ENCODE data around the gene MKX. TPM values are rescaled to one million over a fixed set of nuclear protein-coding genes. Genes with fewer than 3 reads are reported as not detected.

MKX gene
- total RNA-seq, 2 experiments from 2014 or later: not detected

DNA sequence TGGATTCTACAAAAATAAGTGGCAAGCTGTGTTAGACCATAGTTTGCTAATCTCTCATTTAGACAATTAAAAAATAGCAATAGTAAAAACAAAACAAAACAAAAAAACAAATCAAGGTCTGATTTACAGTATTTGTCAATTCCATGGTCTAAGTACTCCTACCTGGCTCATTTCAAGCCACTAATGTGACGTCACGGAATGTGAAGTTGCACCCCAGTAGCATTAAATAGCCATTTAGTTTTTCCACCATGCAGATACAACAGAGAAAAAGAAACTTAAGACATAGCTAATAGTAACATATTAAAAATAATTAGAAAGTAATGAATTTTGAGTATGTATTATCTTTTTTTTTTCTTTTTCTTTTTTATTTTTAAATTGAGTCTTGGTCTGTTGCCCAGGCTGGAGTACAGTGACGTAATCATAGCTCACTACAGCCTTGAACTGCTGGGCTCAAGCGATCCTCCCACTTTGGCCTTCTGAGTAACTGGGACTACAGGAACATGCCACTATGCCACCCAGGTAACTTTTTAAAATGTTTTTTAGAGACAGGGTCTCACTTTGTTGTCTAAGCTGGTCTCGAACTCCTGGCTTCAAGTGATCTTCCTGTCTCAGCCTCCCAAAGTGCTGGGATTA, 101.2 kb downstream of the MKX start:
- Histone ChIP-seq H2AFZ (ENCODE audit: low read length) (no peak overlapping the region), H3K4me1 (ENCODE audit: insufficient read depth, low read length, poor library complexity, severe bottlenecking) (no peaks in the 10 kb centered on the region), H3K4me3 (ENCODE audit: low read depth, low read length, poor library complexity, severe bottlenecking) (no peak overlapping the region), H3K79me2 (ENCODE audit: insufficient read depth, low read depth, low read length) (no peaks in the 10 kb centered on the region), H3K36me3 (ENCODE audit: insufficient read depth, low read length) (no peaks in the 10 kb centered on the region), H3K27ac (ENCODE audit: low read depth, low read length, poor library complexity, severe bottlenecking) (no peak overlapping the region), H3K9me2 (ENCODE audit: insufficient read depth, low read length) (no peaks in the 10 kb centered on the region), H3K4me2 (ENCODE audit: low read length) (no peak overlapping the region), H3K9me3 (ENCODE audit: low read length) (no peaks in the 10 kb centered on the region), H4K20me1 (ENCODE audit: insufficient read depth, low read length) (no peaks in the 10 kb centered on the region)
- ChIA-PET POLR2A (interaction anchor here (0.7 to 1.0 kb wide), 2 partner anchors 78 to 81 kb away, joined by 3 read pairs; no protein-coding TSS in a partner anchor), CTCF (ENCODE audit: unreplicated experiment) (no interaction called here)
- no peak for DNase-seq (ENCODE audit: low spot score)
- BruUV-seq (replicated peaks): no TSS peak
- intact Hi-C loops (cut with micrococcal nuclease; ENCODE audit: unreplicated experiment): no loop called here
- TF ChIP-seq, protein P1, sequence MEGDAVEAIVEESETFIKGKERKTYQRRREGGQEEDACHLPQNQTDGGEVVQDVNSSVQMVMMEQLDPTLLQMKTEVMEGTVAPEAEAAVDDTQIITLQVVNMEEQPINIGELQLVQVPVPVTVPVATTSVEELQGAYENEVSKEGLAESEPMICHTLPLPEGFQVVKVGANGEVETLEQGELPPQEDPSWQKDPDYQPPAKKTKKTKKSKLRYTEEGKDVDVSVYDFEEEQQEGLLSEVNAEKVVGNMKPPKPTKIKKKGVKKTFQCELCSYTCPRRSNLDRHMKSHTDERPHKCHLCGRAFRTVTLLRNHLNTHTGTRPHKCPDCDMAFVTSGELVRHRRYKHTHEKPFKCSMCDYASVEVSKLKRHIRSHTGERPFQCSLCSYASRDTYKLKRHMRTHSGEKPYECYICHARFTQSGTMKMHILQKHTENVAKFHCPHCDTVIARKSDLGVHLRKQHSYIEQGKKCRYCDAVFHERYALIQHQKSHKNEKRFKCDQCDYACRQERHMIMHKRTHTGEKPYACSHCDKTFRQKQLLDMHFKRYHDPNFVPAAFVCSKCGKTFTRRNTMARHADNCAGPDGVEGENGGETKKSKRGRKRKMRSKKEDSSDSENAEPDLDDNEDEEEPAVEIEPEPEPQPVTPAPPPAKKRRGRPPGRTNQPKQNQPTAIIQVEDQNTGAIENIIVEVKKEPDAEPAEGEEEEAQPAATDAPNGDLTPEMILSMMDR (conservative IDR thresholded peaks at IDR 0.05; ENCODE audit: low read length): no peak
- TF ChIP-seq EZH2phosphoT487 (IDR thresholded peaks at IDR 0.05; ENCODE audit: borderline replicate concordance, low read depth, low read length): no peak

GRCh38 chr10:27643301-27643700, 102.3 kb downstream of the MKX start:
- Histone ChIP-seq H3K27ac (ENCODE audit: low read depth, low read length, poor library complexity, severe bottlenecking) (no peak overlapping the region), H3K36me3 (ENCODE audit: insufficient read depth, low read length) (no peaks in the 10 kb centered on the region), H3K4me3 (ENCODE audit: low read depth, low read length, poor library complexity, severe bottlenecking) (no peak overlapping the region), H3K4me2 (ENCODE audit: low read length) (no peak overlapping the region), H2AFZ (ENCODE audit: low read length) (no peak overlapping the region), H3K79me2 (ENCODE audit: insufficient read depth, low read depth, low read length) (no peaks in the 10 kb centered on the region), H3K9me3 (ENCODE audit: low read length) (no peaks in the 10 kb centered on the region), H3K9me2 (ENCODE audit: insufficient read depth, low read length) (no peaks in the 10 kb centered on the region), H3K4me1 (ENCODE audit: insufficient read depth, low read length, poor library complexity, severe bottlenecking) (no peaks in the 10 kb centered on the region), H4K20me1 (ENCODE audit: insufficient read depth, low read length) (no peaks in the 10 kb centered on the region)
- BruUV-seq (replicated peaks): no TSS peak
- intact Hi-C loops (cut with micrococcal nuclease; ENCODE audit: unreplicated experiment): no loop called here
- ChIA-PET CTCF (ENCODE audit: unreplicated experiment) (interaction anchor here (0.6 kb wide), 1 partner anchor 153 kb away, joined by 3 read pairs; no protein-coding TSS in a partner anchor), POLR2A (interaction anchor here (0.7 kb wide), 1 partner anchor 750 kb away, joined by 3 read pairs; no protein-coding TSS in a partner anchor)
- no peak for TF ChIP-seq EZH2phosphoT487 (IDR thresholded peaks at IDR 0.05; ENCODE audit: borderline replicate concordance, low read depth, low read length)
- TF ChIP-seq, protein P1 (conservative IDR thresholded peaks at IDR 0.05; ENCODE audit: low read length): no peak
- no peak for DNase-seq (ENCODE audit: low spot score)

DNA sequence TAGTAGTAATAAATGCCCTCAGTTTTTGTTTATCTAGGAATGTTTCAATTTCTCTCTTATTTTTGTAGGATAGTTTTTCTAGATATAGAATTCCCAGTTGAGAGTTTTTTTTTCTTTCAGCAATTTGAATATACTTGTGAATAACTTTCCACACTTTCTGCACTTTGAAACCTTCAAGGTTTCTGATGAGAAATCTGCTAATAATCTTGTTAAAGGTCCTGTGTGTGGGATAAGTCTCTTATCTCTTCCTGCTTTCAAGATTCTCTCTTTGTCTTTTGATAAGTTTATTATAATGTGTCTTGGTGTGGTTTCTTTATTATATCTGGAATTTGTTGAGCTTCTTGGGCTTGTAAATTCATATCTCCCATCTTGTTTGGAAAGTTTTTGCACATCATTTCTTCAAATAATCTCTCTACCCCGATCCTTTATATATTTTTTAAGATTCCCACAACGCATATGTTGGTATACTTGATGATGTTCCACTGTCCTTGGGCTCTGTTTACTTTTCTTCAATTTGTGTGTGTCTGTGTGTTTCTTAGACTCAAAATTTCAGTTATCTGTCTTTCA, 103.5 kb downstream of the MKX start:
- Histone ChIP-seq H3K27ac (ENCODE audit: low read depth, low read length, poor library complexity, severe bottlenecking) (no peak overlapping the region), H3K9me3 (ENCODE audit: low read length) (no peaks in the 10 kb centered on the region), H3K36me3 (ENCODE audit: insufficient read depth, low read length) (no peaks in the 10 kb centered on the region), H3K79me2 (ENCODE audit: insufficient read depth, low read depth, low read length) (no peaks in the 10 kb centered on the region), H3K4me3 (ENCODE audit: low read depth, low read length, poor library complexity, severe bottlenecking) (no peak overlapping the region), H3K4me2 (ENCODE audit: low read length) (no peak overlapping the region), H3K4me1 (ENCODE audit: insufficient read depth, low read length, poor library complexity, severe bottlenecking) (no peaks in the 10 kb centered on the region), H4K20me1 (ENCODE audit: insufficient read depth, low read length) (no peaks in the 10 kb centered on the region), H3K9me2 (ENCODE audit: insufficient read depth, low read length) (no peaks in the 10 kb centered on the region), H2AFZ (ENCODE audit: low read length) (no peak overlapping the region)
- ChIA-PET POLR2A (no interaction called here), CTCF (ENCODE audit: unreplicated experiment) (no interaction called here)
- BruUV-seq (replicated peaks): no TSS peak
- intact Hi-C loops (cut with micrococcal nuclease; ENCODE audit: unreplicated experiment): no loop called here
- DNase-seq (ENCODE audit: low spot score): no peak
- TF ChIP-seq, protein P1 (conservative IDR thresholded peaks at IDR 0.05; ENCODE audit: low read length): no peak
- TF ChIP-seq EZH2phosphoT487 (IDR thresholded peaks at IDR 0.05; ENCODE audit: borderline replicate concordance, low read depth, low read length): no peak
